ENCODE data around the gene EFNA3. TPM values are rescaled to one million over a fixed set of nuclear protein-coding genes. Genes with fewer than 3 reads are reported as not detected.

The EFNA3 gene
- total and polyA plus RNA-seq, 8 donors = 1.1 to 4.8 (median 3.6) TPM

DNA sequence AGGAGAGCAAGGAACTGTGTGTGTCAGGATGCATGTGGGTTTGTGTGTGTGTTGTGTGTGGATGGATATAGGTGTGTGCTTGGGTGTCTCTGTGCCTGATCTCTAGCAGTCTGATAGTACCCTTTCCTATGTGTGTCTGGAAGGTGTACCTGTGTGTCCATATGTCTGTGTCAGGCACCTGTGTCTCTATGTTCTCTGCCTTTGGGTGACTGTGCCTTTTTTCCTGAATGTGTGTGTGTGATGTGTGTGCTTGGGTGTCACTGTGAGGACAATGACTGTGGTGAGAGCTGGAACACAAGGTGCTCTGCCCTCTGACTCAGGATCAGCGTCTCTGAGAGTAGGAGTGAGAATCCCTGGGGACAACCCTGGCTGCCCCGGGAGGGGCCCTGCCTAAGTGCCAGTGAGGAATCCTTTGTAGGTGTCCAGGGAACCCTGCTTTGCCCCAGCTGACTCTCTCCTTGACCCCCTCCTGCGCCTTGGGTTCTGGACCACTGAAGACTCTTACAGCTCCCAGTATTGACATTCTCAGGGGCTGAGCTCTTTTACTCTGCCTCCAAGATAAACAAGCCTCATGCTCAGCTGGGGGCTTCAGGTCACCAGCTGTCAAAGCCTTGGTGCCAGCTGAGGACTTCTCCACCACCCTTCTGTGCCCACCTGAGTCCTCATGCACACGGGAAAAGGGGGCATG is 735 bp upstream of the EFNA3 start:
- Histone ChIP-seq H3K4me3 (no peak overlapping the region), H3K4me1 (peaks cover 34 to 48% of the 10 kb centered on the region in 2 donors), H3K36me3 (no peaks in the 10 kb centered on the region), H3K9me3 (no peaks in the 10 kb centered on the region), H3K27ac (no peak overlapping the region), H3K27me3 (peaks cover 38 to 51% of the 10 kb centered on the region in 2 donors)
- intact Hi-C loops (cut with DNase I) = no loop called here
- no peak for ATAC-seq
- DNase-seq = peak in 1 of 4 donors; percentile 22
- TF ChIP-seq, protein P1, sequence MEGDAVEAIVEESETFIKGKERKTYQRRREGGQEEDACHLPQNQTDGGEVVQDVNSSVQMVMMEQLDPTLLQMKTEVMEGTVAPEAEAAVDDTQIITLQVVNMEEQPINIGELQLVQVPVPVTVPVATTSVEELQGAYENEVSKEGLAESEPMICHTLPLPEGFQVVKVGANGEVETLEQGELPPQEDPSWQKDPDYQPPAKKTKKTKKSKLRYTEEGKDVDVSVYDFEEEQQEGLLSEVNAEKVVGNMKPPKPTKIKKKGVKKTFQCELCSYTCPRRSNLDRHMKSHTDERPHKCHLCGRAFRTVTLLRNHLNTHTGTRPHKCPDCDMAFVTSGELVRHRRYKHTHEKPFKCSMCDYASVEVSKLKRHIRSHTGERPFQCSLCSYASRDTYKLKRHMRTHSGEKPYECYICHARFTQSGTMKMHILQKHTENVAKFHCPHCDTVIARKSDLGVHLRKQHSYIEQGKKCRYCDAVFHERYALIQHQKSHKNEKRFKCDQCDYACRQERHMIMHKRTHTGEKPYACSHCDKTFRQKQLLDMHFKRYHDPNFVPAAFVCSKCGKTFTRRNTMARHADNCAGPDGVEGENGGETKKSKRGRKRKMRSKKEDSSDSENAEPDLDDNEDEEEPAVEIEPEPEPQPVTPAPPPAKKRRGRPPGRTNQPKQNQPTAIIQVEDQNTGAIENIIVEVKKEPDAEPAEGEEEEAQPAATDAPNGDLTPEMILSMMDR (IDR thresholded peaks at IDR 0.05) = no peak

DNA sequence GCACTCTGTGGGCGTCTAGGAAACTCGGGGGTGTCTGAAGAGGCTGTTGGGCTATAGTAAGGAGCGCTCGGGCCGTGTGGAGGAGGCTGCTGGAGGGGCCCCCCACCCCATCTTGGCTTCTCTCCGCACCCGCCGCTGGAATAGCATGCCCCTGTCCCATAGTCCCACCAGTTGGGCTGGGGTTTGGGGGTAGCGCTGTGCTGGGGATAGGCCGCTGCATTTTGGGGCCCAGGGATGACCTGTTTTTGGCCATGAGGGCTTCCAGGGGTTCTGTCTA is 511 bp downstream of the EFNA3 start:
- Histone ChIP-seq H3K9me3 (no peaks in the 10 kb centered on the region), H3K4me3 (peak overlapping the region in 1 of 2 donors; percentile 32), H3K36me3 (no peaks in the 10 kb centered on the region), H3K4me1 (peaks cover 35 to 56% of the 10 kb centered on the region in 2 donors), H3K27me3 (peaks cover 49 to 64% of the 10 kb centered on the region in 2 donors), H3K27ac (no peak overlapping the region)
- no peak for DNase-seq
- no peak for ATAC-seq
- intact Hi-C loops (cut with DNase I) = no loop called here
- TF ChIP-seq, protein P1 (IDR thresholded peaks at IDR 0.05) = no peak

DNA sequence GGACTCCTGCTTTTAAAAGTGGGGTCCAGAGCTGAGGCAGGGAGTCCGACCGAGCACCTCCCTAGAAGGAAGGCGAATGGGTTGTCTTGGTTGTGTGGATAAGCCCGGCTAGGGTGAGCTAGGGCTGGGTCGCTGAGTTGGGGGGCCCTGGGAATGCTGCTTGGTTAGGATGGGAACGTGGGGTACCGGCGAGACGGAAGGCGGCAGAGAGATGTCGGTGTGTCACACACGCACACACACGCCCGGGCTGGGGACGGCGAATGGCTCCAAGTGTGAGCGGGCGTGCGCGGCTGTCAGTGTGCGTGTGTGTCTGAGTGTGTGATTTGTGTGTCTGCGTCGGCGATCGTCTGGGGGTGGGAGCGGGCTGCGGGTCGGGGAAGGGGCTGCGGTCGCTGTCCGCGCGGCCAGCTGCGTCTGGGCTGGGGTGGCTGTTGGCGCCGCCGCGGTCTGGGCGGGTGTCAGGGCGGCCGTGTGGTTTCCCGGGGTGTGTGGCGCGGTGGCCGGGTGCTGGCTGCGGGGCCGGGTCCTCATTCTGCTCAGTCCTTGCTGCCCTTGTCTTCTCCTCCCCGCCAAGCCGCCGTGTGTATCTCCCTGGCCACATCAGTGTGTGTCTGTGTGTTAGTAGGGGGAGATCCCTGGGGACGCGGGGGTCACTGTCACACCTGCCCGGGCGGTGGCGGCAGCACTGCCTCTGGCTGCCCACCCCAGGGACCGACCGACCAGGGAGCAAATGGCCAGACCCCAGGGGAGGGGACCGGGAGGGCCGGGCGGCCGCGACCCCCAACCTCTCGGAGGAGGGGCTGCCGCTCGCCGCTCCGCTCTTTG is 1.1 kb downstream of the EFNA3 start:
- peaks cover 40 to 62% of the 10 kb centered on the region in 2 donors for H3K4me1 ChIP-seq
- peak in 1 of 4 donors; percentile 82 for DNase-seq
- ATAC-seq = no peak

DNA sequence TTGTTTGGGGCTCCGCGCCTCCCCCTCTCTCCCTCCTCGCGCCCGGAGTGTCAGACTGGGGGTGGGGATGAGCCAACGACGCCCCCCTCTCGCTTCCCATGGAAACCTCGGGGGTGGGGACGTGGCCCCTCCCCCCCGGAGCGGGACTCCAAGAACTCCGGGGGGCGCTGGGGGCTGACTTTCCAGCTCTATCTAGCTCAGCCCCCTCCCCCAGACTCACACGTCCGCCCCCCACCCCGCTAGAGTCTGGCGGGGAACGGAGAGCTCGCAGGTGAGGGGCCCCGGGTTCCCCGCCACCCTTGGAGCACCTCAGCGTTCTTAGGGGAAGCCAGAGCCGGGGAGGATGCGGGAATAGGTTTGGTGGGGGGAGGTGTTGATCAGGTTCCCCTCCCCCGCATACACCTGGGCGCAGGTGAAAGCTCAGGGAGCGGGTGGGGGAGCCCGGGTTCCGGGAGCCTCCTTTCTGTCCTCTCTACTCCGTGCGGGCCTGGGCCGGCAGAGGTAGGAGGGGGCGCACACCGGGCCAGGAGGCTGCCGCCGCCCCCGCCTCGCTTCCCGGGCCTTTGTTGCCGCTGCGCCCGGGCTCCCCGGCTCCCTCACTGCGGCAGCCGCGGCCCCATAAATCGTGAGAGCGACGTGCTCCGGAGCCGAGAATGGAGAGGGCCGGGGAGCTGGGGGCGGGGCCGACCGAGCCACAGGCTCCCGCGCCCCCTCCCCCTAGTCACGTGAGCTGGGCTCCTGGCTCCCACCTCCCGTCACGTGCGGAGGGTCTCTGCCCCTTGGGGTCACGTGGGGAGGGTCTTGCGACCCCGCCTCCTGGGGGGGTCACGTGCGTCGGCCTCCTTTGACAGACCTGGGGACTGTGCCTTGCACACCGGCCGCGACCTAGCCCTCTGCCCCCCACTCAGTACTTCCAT is 1.9 kb downstream of the EFNA3 start:
- no peaks in the 10 kb centered on the region for H3K9me3 ChIP-seq
- ATAC-seq (no peak), DNase-seq (peak in 1 of 4 donors; percentile 73)
- H3K4me3 ChIP-seq = no peak overlapping the region
- H3K27me3 ChIP-seq = peaks cover 49 to 68% of the 10 kb centered on the region in 2 donors
- intact Hi-C loops (cut with DNase I) = no loop called here
- TF ChIP-seq, protein P1 (IDR thresholded peaks at IDR 0.05) = no peak
- H3K4me1 ChIP-seq = peaks cover 41 to 65% of the 10 kb centered on the region in 2 donors
- H3K36me3 ChIP-seq = no peaks in the 10 kb centered on the region
- H3K27ac ChIP-seq = no peak overlapping the region

More for the DNA sequence above, 1.1 kb downstream of the EFNA3 start:
- Histone ChIP-seq H3K27me3 (peaks cover 49 to 68% of the 10 kb centered on the region in 2 donors), H3K36me3 (no peaks in the 10 kb centered on the region), H3K9me3 (no peaks in the 10 kb centered on the region), H3K4me3 (no peak overlapping the region), H3K27ac (no peak overlapping the region)
- TF ChIP-seq, protein P1 (IDR thresholded peaks at IDR 0.05) = no peak
- intact Hi-C loops (cut with DNase I) = no loop called here
